CD8-positive, alpha-beta memory T cell (primary cell): ENCODE measurements around the gene RNF220. TPM values are rescaled to one million over a fixed set of nuclear protein-coding genes. Genes with fewer than 3 reads are reported as not detected.

Experiments used
- CTCF ChIA-PET: fragments of 350-600 bp; sonication (Branson Sonifier 250); formaldehyde crosslinking; loops from one replicate; lab custom pipeline; 2021; ENCODE audit warnings: antibody characterized with exemption; lab: Charles Lee
- POLR2A ChIA-PET: fragments of 350-600 bp; sonication (Branson Sonifier 250); formaldehyde crosslinking; loops from one replicate; lab custom pipeline; 2021; ENCODE audit warnings: antibody characterized with exemption; lab: Charles Lee
- DNase-seq, 5 donors: peaks; one replicate each; pipeline versions ENCODE4 v3.0.0 to v3.0.0-alpha.2; 2020 to 2022; ENCODE audit warnings: mixed read lengths in 1 of 5
- H3K27ac ChIP-seq: one replicate; pipeline ENCODE4 v1.7.0; 2013; ENCODE audit warnings: low read depth, mild to moderate bottlenecking, low read length, moderate library complexity
- H3K27me3 ChIP-seq: 2 replicates; pipeline ENCODE4 v1.7.0; 2013; ENCODE audit warnings: low read length, mild to moderate bottlenecking; ENCODE audit not compliant: insufficient read depth, poor library complexity, severe bottlenecking
- H3K36me3 ChIP-seq: 2 replicates; pipeline ENCODE4 v1.7.0; 2013; ENCODE audit warnings: mild to moderate bottlenecking, low read length, moderate library complexity; ENCODE audit not compliant: insufficient read depth
- H3K4me1 ChIP-seq: 2 replicates; pipeline ENCODE4 v1.7.0; 2013; ENCODE audit warnings: mild to moderate bottlenecking, low read length, moderate library complexity; ENCODE audit not compliant: insufficient read depth
- H3K4me3 ChIP-seq: 2 replicates; pipeline ENCODE4 v1.7.0; 2013; ENCODE audit warnings: mild to moderate bottlenecking, low read length
- H3K9me3 ChIP-seq: 2 replicates; pipeline ENCODE4 v1.7.0; 2013; ENCODE audit warnings: mild to moderate bottlenecking, low read length
- H3K27ac Mint-ChIP-seq, 8 donors: one replicate each; pipeline ENCODE4 v1.8.0; 2020 to 2021; ENCODE audit warnings: mixed read lengths in 8 of 8, mild to moderate bottlenecking in 6 of 8, inconsistent platforms in 3 of 8, moderate library complexity in 3 of 8
- H3K27me3 Mint-ChIP-seq, 2 donors: one replicate each; pipeline ENCODE4 v1.8.0; 2020 to 2021; ENCODE audit warnings: mixed read lengths in 2 of 2, mild to moderate bottlenecking in 1 of 2, moderate library complexity in 1 of 2
- H3K36me3 Mint-ChIP-seq, 3 donors: one replicate each; pipeline ENCODE4 v1.8.0; 2020 to 2021; ENCODE audit warnings: mixed read lengths in 3 of 3, inconsistent platforms in 1 of 3, mild to moderate bottlenecking in 1 of 3
- H3K4me1 Mint-ChIP-seq, 3 donors: one replicate each; pipeline ENCODE4 v1.8.0; 2020 to 2021; ENCODE audit warnings: mixed read lengths in 3 of 3, inconsistent platforms in 1 of 3, mild to moderate bottlenecking in 1 of 3
- H3K4me3 Mint-ChIP-seq, 7 donors: one replicate each; pipeline ENCODE4 v1.8.0; 2020 to 2021; ENCODE audit warnings: mixed read lengths in 7 of 7, mild to moderate bottlenecking in 6 of 7, moderate library complexity in 4 of 7, inconsistent platforms in 2 of 7
- H3K9me3 Mint-ChIP-seq, 5 donors: one replicate each; pipeline ENCODE4 v1.8.0; 2020 to 2022; ENCODE audit warnings: mixed read lengths in 5 of 5, mild to moderate bottlenecking in 3 of 5, moderate library complexity in 2 of 5, inconsistent platforms in 1 of 5
- polyA plus RNA-seq: library from polyadenylated mRNA; unstranded; fragments of 300-500 nt; fragmentation: Illumina TruSeq; gene quantifications from one replicate; pipeline ENCODE4 v1.2.3, GENCODE V29; 2021
- total RNA-seq, 2 experiments: library from RNA; stranded (reverse); gene quantifications; one replicate each; pipeline ENCODE4 v1.2.3, GENCODE V29; 2021

RNF220 gene
- total and polyA plus RNA-seq, 3 experiments from 2014 or later = 104 to 115 (median 115) TPM

- CTCF ChIA-PET = interaction anchor here (1.5 to 1.7 kb wide), 2 partner anchors 9 to 48 kb away, joined by 5 read pairs; no protein-coding TSS in a partner anchor
- Mint-ChIP-seq H3K4me1 (no peaks in the 10 kb centered on the region), H3K9me3 (no peaks in the 10 kb centered on the region), H3K36me3 (no peaks in the 10 kb centered on the region), H3K4me3 (no peak overlapping the region), H3K27me3 (peaks cover 6 to 10% of the 10 kb centered on the region in 2 donors), H3K27ac (no peak overlapping the region)
- POLR2A ChIA-PET = no interaction called here
- no peaks in the 10 kb centered on the region for H3K36me3 ChIP-seq
- no peaks in the 10 kb centered on the region for H3K27me3 ChIP-seq
- H3K4me3 ChIP-seq = no peak overlapping the region
- no peaks in the 10 kb centered on the region for H3K4me1 ChIP-seq
- no peak overlapping the region for H3K27ac ChIP-seq
- no peaks in the 10 kb centered on the region for H3K9me3 ChIP-seq
- no peak for DNase-seq
Measured at GRCh38 chr1:44604157-44604955, 199.3 kb downstream of the RNF220 start.

DNA sequence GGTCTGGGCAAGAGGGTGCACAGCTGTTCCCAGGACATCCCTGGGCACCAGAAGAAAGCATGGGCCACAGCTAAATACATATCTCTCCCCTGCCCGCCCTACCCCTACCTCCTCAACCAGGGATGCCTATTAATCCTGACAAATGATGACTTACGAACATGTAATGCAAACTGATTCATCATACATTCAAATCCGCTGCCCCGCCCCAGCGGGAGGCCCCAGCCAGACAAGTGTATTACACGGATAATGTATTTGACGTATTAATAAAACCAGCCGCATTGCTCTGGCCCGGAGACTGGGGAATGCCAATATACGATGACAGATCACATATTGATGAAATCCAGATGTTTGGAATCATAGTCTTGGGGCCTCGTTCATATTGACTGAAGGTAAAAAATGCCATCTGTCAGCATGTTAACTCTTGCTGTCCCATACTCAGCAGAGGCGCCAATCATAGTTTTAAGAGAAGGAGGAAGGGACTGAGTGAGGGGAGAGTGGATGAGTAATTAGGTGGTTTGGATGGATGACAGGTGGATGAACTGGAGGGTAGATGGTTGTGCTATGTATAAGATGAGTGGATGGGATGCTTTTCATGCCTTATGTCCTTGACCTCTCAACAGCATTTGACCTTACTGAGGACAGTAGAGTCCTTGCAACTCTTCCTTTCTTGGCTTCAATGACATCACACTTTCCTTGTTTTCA is 201.0 kb downstream of the RNF220 start:
- CTCF ChIA-PET = interaction anchor here (1.0 kb wide), 1 partner anchor 11 kb away, joined by 3 read pairs; no protein-coding TSS in a partner anchor
- H3K4me3 Mint-ChIP-seq = no peak overlapping the region

GRCh38 chr1:44606701-44607281 is 201.7 kb downstream of the RNF220 start:
- POLR2A ChIA-PET = no interaction called here
- no peaks in the 10 kb centered on the region for H3K9me3 Mint-ChIP-seq
- Histone ChIP-seq H3K4me1 (no peaks in the 10 kb centered on the region), H3K4me3 (no peak overlapping the region), H3K9me3 (no peaks in the 10 kb centered on the region), H3K27ac (no peak overlapping the region), H3K36me3 (no peaks in the 10 kb centered on the region), H3K27me3 (no peaks in the 10 kb centered on the region)
- no peaks in the 10 kb centered on the region for H3K36me3 Mint-ChIP-seq
- no peak overlapping the region for H3K4me3 Mint-ChIP-seq
- CTCF ChIA-PET = interaction anchor here (1.0 kb wide), 1 partner anchor 12 kb away, joined by 3 read pairs; no protein-coding TSS in a partner anchor
- DNase-seq = no peak
- peak overlapping the region in 1 of 8 donors; percentile 10 for H3K27ac Mint-ChIP-seq
- peaks cover 6 to 12% of the 10 kb centered on the region in 2 donors for H3K27me3 Mint-ChIP-seq
- H3K4me1 Mint-ChIP-seq = no peaks in the 10 kb centered on the region

More for the DNA sequence above, 201.0 kb downstream of the RNF220 start:
- Histone ChIP-seq H3K9me3 (no peaks in the 10 kb centered on the region), H3K4me3 (no peak overlapping the region), H3K27me3 (no peaks in the 10 kb centered on the region), H3K36me3 (no peaks in the 10 kb centered on the region), H3K4me1 (no peaks in the 10 kb centered on the region), H3K27ac (no peak overlapping the region)
- no peak for DNase-seq
- Mint-ChIP-seq H3K27me3 (peaks cover 6 to 10% of the 10 kb centered on the region in 2 donors), H3K36me3 (no peaks in the 10 kb centered on the region), H3K9me3 (no peaks in the 10 kb centered on the region), H3K4me1 (no peaks in the 10 kb centered on the region), H3K27ac (no peak overlapping the region)
- POLR2A ChIA-PET = no interaction called here

DNA sequence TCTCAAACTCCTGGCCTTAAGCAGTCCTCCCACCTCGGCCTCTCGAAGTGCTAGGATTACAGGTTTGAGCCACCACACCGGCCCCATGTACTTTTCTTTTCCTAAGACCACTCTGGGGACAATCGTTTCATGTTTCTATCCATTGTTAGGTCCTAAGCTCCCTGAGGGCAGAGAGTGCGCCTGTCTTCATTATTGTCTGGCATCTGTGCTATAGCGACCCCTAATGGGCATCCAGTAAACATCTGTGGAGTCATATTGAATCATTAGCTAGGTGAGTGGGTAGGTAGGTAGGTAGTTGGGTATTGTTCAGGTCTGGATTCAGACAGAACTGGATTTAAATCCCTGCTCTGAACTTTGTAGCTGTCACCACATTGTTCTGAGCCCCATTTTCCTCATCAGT is 203.1 kb downstream of the RNF220 start:
- Mint-ChIP-seq H3K9me3 (no peaks in the 10 kb centered on the region), H3K36me3 (no peaks in the 10 kb centered on the region), H3K27ac (peak overlapping the region in 1 of 8 donors; percentile 14), H3K4me1 (no peaks in the 10 kb centered on the region), H3K4me3 (no peak overlapping the region), H3K27me3 (peaks cover 6 to 13% of the 10 kb centered on the region in 2 donors)
- no peak for DNase-seq
- no peak overlapping the region for H3K4me3 ChIP-seq
- H3K27me3 ChIP-seq = no peaks in the 10 kb centered on the region
- H3K4me1 ChIP-seq = no peaks in the 10 kb centered on the region
- ChIA-PET CTCF (interaction anchor here (1.0 to 5.4 kb wide), 2 partner anchors 11 to 44 kb away, joined by 3 to 42 read pairs; no protein-coding TSS in a partner anchor), POLR2A (no interaction called here)
- H3K9me3 ChIP-seq = no peaks in the 10 kb centered on the region
- no peak overlapping the region for H3K27ac ChIP-seq
- H3K36me3 ChIP-seq = no peaks in the 10 kb centered on the region

DNA sequence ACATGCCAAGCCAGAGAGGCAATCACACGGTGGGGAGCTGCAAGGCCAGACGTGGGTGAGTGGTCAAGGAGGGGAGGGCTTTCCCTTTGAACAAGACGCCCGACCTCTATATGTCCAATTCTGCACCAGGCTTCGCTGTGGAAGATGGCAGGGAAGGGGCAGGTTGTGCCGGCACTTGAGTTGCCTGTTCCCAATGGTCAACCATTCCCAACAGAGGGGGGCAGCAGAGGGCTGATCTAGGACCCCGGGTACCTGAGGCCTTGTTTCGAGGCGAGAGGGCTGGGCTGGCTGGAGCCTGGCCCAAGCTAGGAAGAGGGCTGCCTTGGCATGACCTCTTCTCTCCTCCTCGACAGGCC is 204.3 kb downstream of the RNF220 start:
- POLR2A ChIA-PET = no interaction called here
- Histone ChIP-seq H3K4me1 (no peaks in the 10 kb centered on the region), H3K4me3 (no peak overlapping the region), H3K9me3 (no peaks in the 10 kb centered on the region), H3K27ac (no peak overlapping the region), H3K36me3 (no peaks in the 10 kb centered on the region), H3K27me3 (no peaks in the 10 kb centered on the region)
- Mint-ChIP-seq H3K4me1 (no peaks in the 10 kb centered on the region), H3K27me3 (peaks cover 6 to 13% of the 10 kb centered on the region in 2 donors), H3K4me3 (no peak overlapping the region), H3K27ac (no peak overlapping the region), H3K36me3 (no peaks in the 10 kb centered on the region), H3K9me3 (no peaks in the 10 kb centered on the region)
- CTCF ChIA-PET = interaction anchor here (1.2 to 5.4 kb wide), 4 partner anchors 10 to 43 kb away, joined by 3 to 42 read pairs (median 7); no protein-coding TSS in a partner anchor
- peak in 4 of 5 donors; percentile 4 to 56 (median 24) for DNase-seq

DNA sequence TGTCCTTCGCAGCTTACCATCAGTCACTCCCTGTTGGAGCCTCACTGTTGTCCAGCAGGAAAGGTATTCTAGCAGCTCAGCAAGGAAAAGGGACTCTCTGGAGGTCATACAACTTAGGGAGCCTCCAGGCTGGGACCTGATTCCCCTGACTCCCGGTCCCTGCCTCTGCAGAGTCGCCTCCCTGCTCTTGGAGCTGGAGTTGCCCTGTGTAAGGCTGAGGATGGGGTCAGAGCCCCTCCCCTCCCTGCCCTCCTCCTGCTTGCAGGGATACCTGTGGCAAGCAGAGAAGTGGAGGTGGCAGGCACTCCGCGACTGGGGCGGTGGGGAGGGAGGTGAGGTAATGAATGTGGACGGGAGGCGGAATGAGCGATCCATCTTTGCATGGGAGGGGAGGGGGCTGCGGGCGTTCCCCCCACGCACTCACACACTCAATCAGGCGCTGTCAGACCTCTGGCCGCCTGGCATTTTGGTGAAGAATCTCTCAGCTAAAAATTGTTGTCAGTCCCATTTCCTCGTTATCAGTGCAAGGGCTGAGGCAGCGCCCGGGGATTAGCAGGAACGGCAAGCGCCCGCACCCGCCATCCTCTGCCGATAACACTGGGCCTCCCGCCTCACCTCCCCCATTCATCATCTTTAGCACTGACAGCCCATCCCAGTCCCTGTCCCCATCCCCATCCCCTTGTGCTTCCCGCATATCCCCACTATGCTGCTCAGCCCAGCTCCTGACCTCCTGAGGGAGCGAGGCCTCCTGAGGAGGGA is 204.9 kb downstream of the RNF220 start:
- H3K4me1 Mint-ChIP-seq = no peaks in the 10 kb centered on the region
- Histone ChIP-seq H3K36me3 (no peaks in the 10 kb centered on the region), H3K4me1 (no peaks in the 10 kb centered on the region), H3K9me3 (no peaks in the 10 kb centered on the region), H3K27me3 (no peaks in the 10 kb centered on the region), H3K27ac (no peak overlapping the region), H3K4me3 (no peak overlapping the region)
- CTCF ChIA-PET = interaction anchor here (1.1 to 5.4 kb wide), 5 partner anchors 11 to 42 kb away, joined by 3 to 42 read pairs (median 6); no protein-coding TSS in a partner anchor
- POLR2A ChIA-PET = no interaction called here
- H3K27ac Mint-ChIP-seq = no peak overlapping the region
- H3K27me3 Mint-ChIP-seq = peaks cover 6 to 13% of the 10 kb centered on the region in 2 donors
- H3K4me3 Mint-ChIP-seq = no peak overlapping the region
- no peaks in the 10 kb centered on the region for H3K9me3 Mint-ChIP-seq
- H3K36me3 Mint-ChIP-seq = no peaks in the 10 kb centered on the region
- DNase-seq = no peak

GRCh38 chr1:44610527-44611148 is 205.6 kb downstream of the RNF220 start:
- no peak overlapping the region for H3K27ac ChIP-seq
- H3K9me3 Mint-ChIP-seq = no peaks in the 10 kb centered on the region
- no peak for DNase-seq
- H3K4me1 Mint-ChIP-seq = no peaks in the 10 kb centered on the region
- no peak overlapping the region for H3K4me3 ChIP-seq
- H3K36me3 Mint-ChIP-seq = no peaks in the 10 kb centered on the region
- no peak overlapping the region for H3K4me3 Mint-ChIP-seq
- no peaks in the 10 kb centered on the region for H3K4me1 ChIP-seq
- no peaks in the 10 kb centered on the region for H3K27me3 ChIP-seq
- CTCF ChIA-PET = interaction anchor here (1.1 to 5.4 kb wide), 6 partner anchors 12 to 42 kb away, joined by 3 to 42 read pairs (median 4); no protein-coding TSS in a partner anchor
- peaks cover 6 to 13% of the 10 kb centered on the region in 2 donors for H3K27me3 Mint-ChIP-seq
- no peaks in the 10 kb centered on the region for H3K36me3 ChIP-seq
- POLR2A ChIA-PET = no interaction called here
- no peak overlapping the region for H3K27ac Mint-ChIP-seq
- no peaks in the 10 kb centered on the region for H3K9me3 ChIP-seq
